HG02610 (cell line): ENCODE measurements around the gene GALNT1.

Source experiments
- ATAC-seq: cut with Tn5 transposase; IDR thresholded peaks from one replicate; pipeline ENCODE4 v1.9.1; 2021; ENCODE audit warnings: mild to moderate bottlenecking, moderate library complexity; ENCODE audit not compliant: unreplicated experiment

GALNT1 gene

GRCh38 chr18:35616664-35617423, 35.3 kb downstream of the GALNT1 start:
- ATAC-seq: peak; percentile 99

GRCh38 chr18:35617865-35618264, 36.3 kb downstream of the GALNT1 start:
- ATAC-seq: no peak

- ATAC-seq: no peak
These were observed 36.7 kb downstream of the GALNT1 start for GRCh38 chr18:35618289-35618688.

- no peak for ATAC-seq
These were observed 37.2 kb downstream of the GALNT1 start for GRCh38 chr18:35618696-35619095.

- no peak for ATAC-seq
These were observed 37.9 kb downstream of the GALNT1 start for GRCh38 chr18:35619464-35619863.

GRCh38 chr18:35619941-35620340, 38.4 kb downstream of the GALNT1 start:
- no peak for ATAC-seq

- ATAC-seq: no peak
These were observed 39.2 kb downstream of the GALNT1 start for GRCh38 chr18:35620765-35621164.

GRCh38 chr18:35623255-35623654, 41.7 kb downstream of the GALNT1 start:
- ATAC-seq: no peak

- peak; percentile 86 for ATAC-seq
These were observed 42.6 kb downstream of the GALNT1 start for GRCh38 chr18:35624146-35624545.

- no peak for ATAC-seq
These were observed 43.7 kb downstream of the GALNT1 start for GRCh38 chr18:35625232-35625631.

- no peak for ATAC-seq
These were observed 52.2 kb downstream of the GALNT1 start for GRCh38 chr18:35633761-35634160.

- ATAC-seq: no peak
These were observed 52.8 kb downstream of the GALNT1 start for GRCh38 chr18:35634323-35634722.

GRCh38 chr18:35635170-35635569, 53.6 kb downstream of the GALNT1 start:
- no peak for ATAC-seq

GRCh38 chr18:35637227-35637626, 55.7 kb downstream of the GALNT1 start:
- ATAC-seq: no peak

- ATAC-seq: no peak
These were observed 57.8 kb downstream of the GALNT1 start for GRCh38 chr18:35639296-35639695.

GRCh38 chr18:35641467-35641866, 59.9 kb downstream of the GALNT1 start:
- no peak for ATAC-seq

- no peak for ATAC-seq
These were observed 60.4 kb downstream of the GALNT1 start for GRCh38 chr18:35641916-35642315.

- no peak for ATAC-seq
These were observed 61.3 kb downstream of the GALNT1 start for GRCh38 chr18:35642802-35643201.

- no peak for ATAC-seq
These were observed 64.9 kb downstream of the GALNT1 start for GRCh38 chr18:35646449-35646848.

- ATAC-seq: no peak
These were observed 72.0 kb downstream of the GALNT1 start for GRCh38 chr18:35653392-35654135.

GRCh38 chr18:35658112-35658511, 76.6 kb downstream of the GALNT1 start:
- no peak for ATAC-seq

GRCh38 chr18:35661483-35662146, 80.1 kb downstream of the GALNT1 start:
- ATAC-seq: no peak
